Left lobe of liver (tissue), 1 donor: ENCODE data around the gene CLIP1. TPM values are rescaled to one million over a fixed set of nuclear protein-coding genes. Genes with fewer than 3 reads are reported as not detected.

Experiments
- total RNA-seq: library from RNA; stranded (reverse); gene quantifications from one replicate; pipeline ENCODE4 v1.2.1, GENCODE V29; 2021
- donor health status: DM: no; HTN: yes; CAD: no.

CLIP1 gene
- total RNA-seq, 1 donor from 2014 or later: 38.9 TPM

Other genes starting within 250 kb of the CLIP1 start
- gene IL31, start 248.4 kb downstream of the CLIP1 start, total RNA-seq: not detected
- 0.35 TPM for gene LRRC43, start 239.5 kb downstream of the CLIP1 start, total RNA-seq
- not detected for gene B3GNT4, start 219.0 kb downstream of the CLIP1 start, total RNA-seq
- 22.8 TPM for gene DIABLO, start 196.6 kb downstream of the CLIP1 start, total RNA-seq
- gene VPS33A, start 156.2 kb downstream of the CLIP1 start, total RNA-seq: 8.4 TPM
- 9.9 TPM for gene ZCCHC8, start 78.3 kb upstream of the CLIP1 start, total RNA-seq
- gene RSRC2, start 104.3 kb upstream of the CLIP1 start, total RNA-seq: 25.2 TPM
- gene KNTC1, start 104.6 kb upstream of the CLIP1 start, total RNA-seq: 2.4 TPM